ENCODE results near the gene EIF2AK2.

The EIF2AK2 gene

DNA sequence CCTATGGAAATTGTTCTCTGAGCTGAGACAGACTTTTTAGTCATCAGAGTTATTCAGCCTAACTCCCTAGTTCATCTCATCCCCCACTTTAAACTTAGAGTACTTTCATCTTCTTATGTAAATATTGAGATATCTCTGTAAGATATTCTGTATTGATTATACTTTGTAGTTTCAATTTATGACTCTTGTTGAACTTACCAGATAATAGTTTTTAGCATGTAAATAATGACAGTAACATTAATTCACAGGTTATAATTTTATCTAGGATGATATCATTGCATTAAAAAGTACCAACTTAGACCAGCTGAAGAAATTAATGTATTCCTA is 14.8 kb upstream of the EIF2AK2 start:
- TF ChIP-seq TCF12 (IDR thresholded peaks at IDR 0.05; ENCODE audit: low read depth) (no peak), CEBPB (IDR thresholded peaks at IDR 0.05) (no peak), FOXM1 (IDR thresholded peaks at IDR 0.05; ENCODE audit: borderline replicate concordance, low read depth) (no peak), RAD21 (IDR thresholded peaks at IDR 0.05; ENCODE audit: low read depth) (no peak), EGR1 (IDR thresholded peaks at IDR 0.05) (no peak), EP300 (IDR thresholded peaks at IDR 0.05; ENCODE audit: borderline replicate concordance) (no peak), YY1 (IDR thresholded peaks at IDR 0.05; ENCODE audit: low read depth) (no peak), ZBTB7A (IDR thresholded peaks at IDR 0.05; ENCODE audit: low read depth) (no peak)
- TF ChIP-seq, protein P1, sequence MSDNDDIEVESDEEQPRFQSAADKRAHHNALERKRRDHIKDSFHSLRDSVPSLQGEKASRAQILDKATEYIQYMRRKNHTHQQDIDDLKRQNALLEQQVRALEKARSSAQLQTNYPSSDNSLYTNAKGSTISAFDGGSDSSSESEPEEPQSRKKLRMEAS (IDR thresholded peaks at IDR 0.05): no peak
- TF ChIP-seq, protein P2, sequence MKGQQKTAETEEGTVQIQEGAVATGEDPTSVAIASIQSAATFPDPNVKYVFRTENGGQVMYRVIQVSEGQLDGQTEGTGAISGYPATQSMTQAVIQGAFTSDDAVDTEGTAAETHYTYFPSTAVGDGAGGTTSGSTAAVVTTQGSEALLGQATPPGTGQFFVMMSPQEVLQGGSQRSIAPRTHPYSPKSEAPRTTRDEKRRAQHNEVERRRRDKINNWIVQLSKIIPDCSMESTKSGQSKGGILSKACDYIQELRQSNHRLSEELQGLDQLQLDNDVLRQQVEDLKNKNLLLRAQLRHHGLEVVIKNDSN (IDR thresholded peaks at IDR 0.05): no peak
- TF ChIP-seq, protein P3, sequence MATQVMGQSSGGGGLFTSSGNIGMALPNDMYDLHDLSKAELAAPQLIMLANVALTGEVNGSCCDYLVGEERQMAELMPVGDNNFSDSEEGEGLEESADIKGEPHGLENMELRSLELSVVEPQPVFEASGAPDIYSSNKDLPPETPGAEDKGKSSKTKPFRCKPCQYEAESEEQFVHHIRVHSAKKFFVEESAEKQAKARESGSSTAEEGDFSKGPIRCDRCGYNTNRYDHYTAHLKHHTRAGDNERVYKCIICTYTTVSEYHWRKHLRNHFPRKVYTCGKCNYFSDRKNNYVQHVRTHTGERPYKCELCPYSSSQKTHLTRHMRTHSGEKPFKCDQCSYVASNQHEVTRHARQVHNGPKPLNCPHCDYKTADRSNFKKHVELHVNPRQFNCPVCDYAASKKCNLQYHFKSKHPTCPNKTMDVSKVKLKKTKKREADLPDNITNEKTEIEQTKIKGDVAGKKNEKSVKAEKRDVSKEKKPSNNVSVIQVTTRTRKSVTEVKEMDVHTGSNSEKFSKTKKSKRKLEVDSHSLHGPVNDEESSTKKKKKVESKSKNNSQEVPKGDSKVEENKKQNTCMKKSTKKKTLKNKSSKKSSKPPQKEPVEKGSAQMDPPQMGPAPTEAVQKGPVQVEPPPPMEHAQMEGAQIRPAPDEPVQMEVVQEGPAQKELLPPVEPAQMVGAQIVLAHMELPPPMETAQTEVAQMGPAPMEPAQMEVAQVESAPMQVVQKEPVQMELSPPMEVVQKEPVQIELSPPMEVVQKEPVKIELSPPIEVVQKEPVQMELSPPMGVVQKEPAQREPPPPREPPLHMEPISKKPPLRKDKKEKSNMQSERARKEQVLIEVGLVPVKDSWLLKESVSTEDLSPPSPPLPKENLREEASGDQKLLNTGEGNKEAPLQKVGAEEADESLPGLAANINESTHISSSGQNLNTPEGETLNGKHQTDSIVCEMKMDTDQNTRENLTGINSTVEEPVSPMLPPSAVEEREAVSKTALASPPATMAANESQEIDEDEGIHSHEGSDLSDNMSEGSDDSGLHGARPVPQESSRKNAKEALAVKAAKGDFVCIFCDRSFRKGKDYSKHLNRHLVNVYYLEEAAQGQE (IDR thresholded peaks at IDR 0.05; ENCODE audit: low read depth): no peak

DNA sequence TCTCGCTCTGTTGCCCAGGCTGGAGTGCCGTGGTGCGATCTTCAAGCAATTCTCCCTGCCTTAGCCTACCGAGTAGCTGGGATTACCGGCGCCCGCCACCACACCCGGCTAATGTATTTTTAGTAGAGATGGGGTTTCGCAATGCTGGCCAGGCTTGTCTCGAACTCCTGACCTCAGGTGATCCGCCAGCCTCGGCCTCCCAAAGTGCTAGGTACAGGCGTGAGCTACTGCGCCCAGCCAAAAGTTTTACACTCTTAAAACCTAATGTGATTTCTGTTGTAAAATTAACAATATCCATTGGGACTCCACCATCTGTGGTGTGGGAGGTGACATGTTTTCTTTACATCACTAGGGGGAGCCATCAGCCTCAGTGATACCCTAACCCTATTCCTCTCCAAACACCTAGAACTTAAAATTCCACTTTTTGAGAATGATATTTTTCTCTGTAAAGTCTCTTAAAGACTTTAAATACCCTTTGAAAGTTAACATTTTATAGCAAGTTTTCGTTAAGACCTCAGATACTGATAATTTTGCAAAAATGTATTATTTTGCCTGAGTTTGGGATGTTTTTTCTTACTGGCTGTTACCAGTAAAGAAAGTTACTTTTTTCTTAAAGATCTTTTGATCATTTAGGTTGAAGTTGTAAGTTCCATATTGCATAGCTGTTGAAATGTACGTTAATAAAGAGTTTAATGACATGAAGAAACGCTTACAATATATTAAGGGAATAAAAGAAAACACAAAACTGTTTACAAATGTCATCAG is 11.6 kb upstream of the EIF2AK2 start:
- TF ChIP-seq NFIC (IDR thresholded peaks at IDR 0.05) (no peak), CEBPB (IDR thresholded peaks at IDR 0.05) (peak; percentile 79), RAD21 (IDR thresholded peaks at IDR 0.05; ENCODE audit: low read depth) (peak; percentile 78)

DNA sequence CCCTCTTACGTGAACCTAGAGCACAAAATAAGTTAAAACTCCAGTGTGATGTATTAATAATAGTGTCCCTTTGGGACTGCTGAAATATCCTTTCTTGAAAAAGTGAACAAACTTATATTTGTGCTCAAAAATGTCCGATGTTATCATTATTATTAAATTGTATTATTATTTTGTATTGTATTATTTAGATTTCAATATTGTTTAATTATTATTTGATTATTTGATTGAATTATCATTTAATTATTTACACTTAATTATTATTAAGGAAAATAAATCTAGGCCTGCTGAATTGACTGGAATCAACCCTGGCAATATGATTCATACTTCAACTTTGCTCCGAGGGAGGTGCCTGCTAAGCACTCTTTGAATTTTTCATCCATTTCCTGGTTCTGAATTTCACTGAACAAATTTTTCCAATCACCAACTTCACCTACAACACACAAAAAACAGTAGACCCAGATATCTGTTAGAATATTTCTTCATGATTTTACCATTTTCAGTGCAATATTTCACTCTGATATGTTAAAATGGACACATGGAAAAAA is 10.9 kb upstream of the EIF2AK2 start:
- no peak for TF ChIP-seq TAF1 (IDR thresholded peaks at IDR 0.05; ENCODE audit: low read depth)
- TF ChIP-seq CREB1 (IDR thresholded peaks at IDR 0.05; ENCODE audit: low read depth): no peak
- no peak for TF ChIP-seq RAD21 (IDR thresholded peaks at IDR 0.05; ENCODE audit: low read depth)
- TF ChIP-seq EGR1 (IDR thresholded peaks at IDR 0.05): no peak
- no peak for TF ChIP-seq ZBTB7A (IDR thresholded peaks at IDR 0.05; ENCODE audit: low read depth)
- TF ChIP-seq, protein P3 (IDR thresholded peaks at IDR 0.05; ENCODE audit: low read depth): no peak
- TF ChIP-seq EP300 (IDR thresholded peaks at IDR 0.05; ENCODE audit: borderline replicate concordance): no peak
- TF ChIP-seq TCF12 (IDR thresholded peaks at IDR 0.05; ENCODE audit: low read depth): no peak
- TF ChIP-seq, protein P2 (IDR thresholded peaks at IDR 0.05): no peak
- TF ChIP-seq CEBPB (IDR thresholded peaks at IDR 0.05): no peak
- no peak for TF ChIP-seq YY1 (IDR thresholded peaks at IDR 0.05; ENCODE audit: low read depth)
- TF ChIP-seq NFIC (IDR thresholded peaks at IDR 0.05): no peak
- TF ChIP-seq, protein P1 (IDR thresholded peaks at IDR 0.05): no peak
- TF ChIP-seq FOXM1 (IDR thresholded peaks at IDR 0.05; ENCODE audit: borderline replicate concordance, low read depth): no peak
- no peak for TF ChIP-seq TEAD4 (IDR thresholded peaks at IDR 0.05)

DNA sequence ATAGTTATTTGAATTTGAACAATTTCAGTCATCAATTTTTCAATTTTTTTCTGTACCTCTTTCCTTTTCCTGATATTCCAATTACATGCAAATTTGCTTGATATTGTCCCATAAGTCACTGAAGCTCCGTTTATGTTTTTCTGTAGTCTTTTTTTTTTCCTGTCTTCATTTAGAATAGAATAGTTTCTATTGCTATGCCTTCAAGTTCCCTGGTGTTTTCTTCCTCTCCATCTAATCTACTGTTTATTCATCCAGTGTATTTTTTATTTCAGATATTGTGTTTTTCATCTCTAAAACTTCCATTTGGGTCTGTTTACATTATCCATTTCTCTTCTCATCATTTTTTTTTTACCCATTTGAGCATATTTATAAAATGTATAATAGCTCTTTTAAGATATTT is 8.0 kb upstream of the EIF2AK2 start:
- TF ChIP-seq TCF12 (IDR thresholded peaks at IDR 0.05; ENCODE audit: low read depth) (no peak), TEAD4 (IDR thresholded peaks at IDR 0.05) (no peak), CEBPB (IDR thresholded peaks at IDR 0.05) (no peak), YY1 (IDR thresholded peaks at IDR 0.05; ENCODE audit: low read depth) (no peak), EP300 (IDR thresholded peaks at IDR 0.05; ENCODE audit: borderline replicate concordance) (no peak), EGR1 (IDR thresholded peaks at IDR 0.05) (no peak), FOXM1 (IDR thresholded peaks at IDR 0.05; ENCODE audit: borderline replicate concordance, low read depth) (no peak), RAD21 (IDR thresholded peaks at IDR 0.05; ENCODE audit: low read depth) (no peak), CREB1 (IDR thresholded peaks at IDR 0.05; ENCODE audit: low read depth) (no peak), NFIC (IDR thresholded peaks at IDR 0.05) (no peak)
- TF ChIP-seq, protein P2 (IDR thresholded peaks at IDR 0.05): no peak
- TF ChIP-seq, protein P3 (IDR thresholded peaks at IDR 0.05; ENCODE audit: low read depth): no peak
- TF ChIP-seq, protein P1 (IDR thresholded peaks at IDR 0.05): no peak
